ES-I3 (cell line): ENCODE data around the gene RBFOX1.

Experiments
- H3K36me3 ChIP-seq: 2 replicates; pipeline ENCODE4 v1.6.1; 2013; ENCODE audit warnings: mild to moderate bottlenecking, low read length, control low read depth, moderate library complexity; ENCODE audit not compliant: insufficient read depth
- H3K4me1 ChIP-seq: 2 replicates; pipeline ENCODE4 v1.6.1; 2013; ENCODE audit warnings: mild to moderate bottlenecking, control low read depth, low read length; ENCODE audit not compliant: insufficient read depth
- H3K9ac ChIP-seq: 2 replicates; pipeline ENCODE4 v1.6.1; 2013; ENCODE audit warnings: low read depth, mild to moderate bottlenecking, low read length, moderate library complexity
- H3K9me3 ChIP-seq: 2 replicates; pipeline ENCODE4 v1.6.1; 2013; ENCODE audit warnings: mild to moderate bottlenecking, low read length, moderate library complexity; ENCODE audit not compliant: control insufficient read depth, insufficient read depth

RBFOX1 gene

GRCh38 chr16:7596308-7596707, 263.7 kb downstream of the RBFOX1 start:
- no peaks in the 10 kb centered on the region for H3K9me3 ChIP-seq
- H3K36me3 ChIP-seq: no peaks in the 10 kb centered on the region
- no peaks in the 10 kb centered on the region for H3K4me1 ChIP-seq
- H3K9ac ChIP-seq: no peak overlapping the region

DNA sequence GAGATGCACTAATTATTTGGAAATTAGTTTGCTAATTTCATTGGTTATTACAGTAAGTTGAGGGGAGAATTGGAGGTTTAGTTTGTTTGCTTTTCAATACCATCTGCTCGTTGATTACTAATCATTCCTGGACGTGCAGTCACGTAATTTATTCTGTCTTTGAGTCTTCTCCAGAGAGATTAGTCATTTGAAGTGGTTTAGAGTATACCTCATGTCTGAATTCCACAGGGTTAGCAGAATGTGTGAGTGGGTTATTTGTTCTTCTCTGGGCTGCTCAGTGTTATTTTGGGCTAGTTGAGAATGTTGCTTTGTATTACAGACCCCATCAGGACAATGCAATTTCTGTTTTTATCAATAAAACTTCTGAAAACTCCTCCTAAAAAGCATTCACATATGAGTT, 265.0 kb downstream of the RBFOX1 start:
- Histone ChIP-seq H3K9ac (no peak overlapping the region), H3K9me3 (no peaks in the 10 kb centered on the region)

GRCh38 chr16:7601100-7601499, 268.5 kb downstream of the RBFOX1 start:
- no peaks in the 10 kb centered on the region for H3K36me3 ChIP-seq
- no peaks in the 10 kb centered on the region for H3K9me3 ChIP-seq
- peaks cover 10% of the 10 kb centered on the region for H3K4me1 ChIP-seq
- no peak overlapping the region for H3K9ac ChIP-seq

More for the DNA sequence above, 265.0 kb downstream of the RBFOX1 start:
- Histone ChIP-seq H3K36me3 (no peaks in the 10 kb centered on the region), H3K4me1 (peaks cover 10% of the 10 kb centered on the region)

DNA sequence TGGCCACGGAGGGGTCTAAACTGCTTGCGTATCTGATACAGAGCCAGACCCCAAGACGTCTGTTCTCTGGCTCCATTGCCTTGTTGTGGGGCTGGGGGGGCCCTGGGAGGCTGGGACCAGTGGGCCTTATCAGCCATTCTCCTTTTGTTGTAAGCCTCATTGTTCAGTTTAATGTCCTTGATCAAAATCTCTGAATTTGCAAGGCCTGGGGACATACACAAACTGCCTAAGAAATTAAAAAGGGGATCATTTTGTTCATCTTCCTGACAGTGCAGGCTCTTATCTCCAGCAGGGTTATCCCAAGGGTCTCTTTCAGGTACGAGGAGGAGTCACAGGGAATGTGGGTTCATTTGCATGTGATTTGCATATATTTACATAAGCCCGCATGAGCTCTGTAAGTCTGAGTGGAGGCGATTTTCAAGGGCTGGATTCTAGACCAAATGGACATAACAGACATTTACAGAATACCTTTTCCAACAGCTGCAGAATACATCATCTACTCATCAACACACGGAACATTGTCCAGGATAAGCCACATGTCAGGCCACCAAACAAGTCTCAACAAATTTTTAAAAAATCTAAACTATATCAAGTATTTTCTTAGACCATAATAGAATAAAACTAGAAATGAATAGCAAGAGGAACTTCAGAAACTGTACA, 269.8 kb downstream of the RBFOX1 start:
- H3K9me3 ChIP-seq: no peaks in the 10 kb centered on the region
- H3K36me3 ChIP-seq: no peaks in the 10 kb centered on the region
- no peak overlapping the region for H3K9ac ChIP-seq
- peaks cover 10% of the 10 kb centered on the region for H3K4me1 ChIP-seq

- Histone ChIP-seq H3K36me3 (no peaks in the 10 kb centered on the region), H3K9me3 (no peaks in the 10 kb centered on the region), H3K9ac (no peak overlapping the region), H3K4me1 (peaks cover 10% of the 10 kb centered on the region)
These were observed 273.2 kb downstream of the RBFOX1 start for GRCh38 chr16:7605812-7606211.

DNA sequence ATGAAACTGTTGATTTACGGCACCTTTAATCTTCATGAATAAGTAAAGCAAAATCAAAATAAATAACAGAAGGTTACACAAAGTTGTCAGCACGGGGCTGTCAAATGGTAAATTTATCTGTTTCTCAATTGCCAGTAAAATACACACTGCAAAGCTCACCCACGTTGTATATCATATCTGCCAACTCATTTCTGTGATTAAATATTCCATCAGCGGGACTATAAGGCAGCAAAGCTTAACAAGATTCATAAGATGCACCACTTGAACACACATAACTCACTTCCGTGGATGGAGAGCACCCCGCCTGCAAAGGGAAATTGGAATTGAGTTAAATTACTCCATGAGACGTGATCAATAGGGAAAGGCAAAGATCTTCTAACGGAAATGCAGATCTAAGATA, 280.0 kb downstream of the RBFOX1 start:
- Histone ChIP-seq H3K4me1 (no peaks in the 10 kb centered on the region), H3K36me3 (no peaks in the 10 kb centered on the region), H3K9me3 (peaks cover 6% of the 10 kb centered on the region), H3K9ac (no peak overlapping the region)

DNA sequence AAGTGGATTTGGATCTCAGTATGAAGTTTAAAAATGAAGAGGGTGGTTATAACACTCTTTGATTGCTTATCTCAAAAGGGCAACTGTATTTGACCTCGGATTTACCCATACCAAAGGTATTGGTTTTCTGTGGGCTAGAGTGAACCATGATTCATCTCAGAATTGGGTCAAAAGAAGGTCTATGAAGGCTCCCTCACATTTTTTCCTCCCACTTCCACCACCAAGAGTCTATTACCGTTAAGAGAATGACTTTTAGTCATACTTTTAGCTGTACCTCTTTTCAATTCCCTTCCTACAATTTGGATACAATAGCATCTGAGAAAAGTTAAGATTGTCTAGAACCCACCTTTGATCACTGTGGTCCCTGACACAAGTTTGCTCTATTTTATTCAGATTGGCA, 280.9 kb downstream of the RBFOX1 start:
- H3K4me1 ChIP-seq: no peaks in the 10 kb centered on the region
- H3K9me3 ChIP-seq: peaks cover 6% of the 10 kb centered on the region
- no peak overlapping the region for H3K9ac ChIP-seq

DNA sequence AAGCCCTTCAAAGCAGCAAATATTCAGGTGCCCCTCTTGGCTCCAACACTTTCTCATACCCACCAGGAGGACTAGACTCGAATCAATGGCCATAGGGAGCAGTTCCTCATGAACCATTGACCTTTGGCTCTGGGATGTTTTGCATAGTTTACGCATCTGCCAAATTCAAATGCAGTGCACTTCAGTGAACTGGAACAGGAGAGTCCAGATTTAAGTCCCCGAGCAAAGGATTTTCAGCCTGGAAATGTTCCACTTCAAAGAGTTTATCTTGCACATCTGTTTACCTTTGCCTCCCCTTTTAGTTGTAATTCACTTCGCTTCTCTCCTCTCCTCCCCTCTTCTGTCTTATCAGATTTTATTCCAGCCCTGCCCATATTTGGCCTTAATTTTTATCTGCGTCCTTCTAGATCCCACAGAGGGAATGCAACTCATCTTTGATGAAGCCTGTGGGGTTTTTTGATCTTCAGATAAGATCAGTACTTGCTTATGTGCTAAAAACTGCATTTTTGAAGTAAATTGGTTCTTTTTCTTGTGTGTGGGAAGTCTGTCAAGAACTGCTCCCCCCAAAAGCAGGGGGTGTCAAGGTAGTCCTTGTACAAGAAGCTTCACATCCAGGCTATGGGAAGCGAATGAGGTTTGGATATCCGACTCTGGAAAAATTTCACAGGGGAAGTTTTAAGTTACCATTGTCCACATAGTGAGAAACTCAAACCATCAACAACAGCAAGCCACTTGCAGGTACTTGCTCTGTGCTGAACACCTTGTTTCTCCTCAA, 281.6 kb downstream of the RBFOX1 start:
- Histone ChIP-seq H3K9me3 (peaks cover 6% of the 10 kb centered on the region), H3K4me1 (no peaks in the 10 kb centered on the region), H3K9ac (no peak overlapping the region), H3K36me3 (no peaks in the 10 kb centered on the region)

More for the DNA sequence above, 280.9 kb downstream of the RBFOX1 start:
- no peaks in the 10 kb centered on the region for H3K36me3 ChIP-seq

DNA sequence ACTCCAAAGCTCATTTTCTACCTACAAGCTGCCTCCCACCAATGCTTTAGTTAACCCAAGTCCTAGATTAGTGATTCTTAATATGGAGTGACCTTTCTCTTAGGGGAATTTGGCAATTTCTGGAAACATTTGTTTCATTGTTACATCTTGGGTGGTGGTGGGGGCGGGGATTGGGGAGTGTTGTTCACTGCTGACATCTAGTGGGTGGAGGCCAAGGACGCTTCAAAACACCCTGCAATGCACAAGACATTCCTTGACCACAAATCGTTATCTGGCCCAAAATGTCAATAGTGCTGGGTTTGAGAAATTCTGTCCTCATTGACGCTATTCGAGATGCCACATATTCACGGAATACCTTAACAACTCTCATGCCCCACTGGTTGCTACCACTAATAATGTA, 282.9 kb downstream of the RBFOX1 start:
- Histone ChIP-seq H3K36me3 (no peaks in the 10 kb centered on the region), H3K9ac (no peak overlapping the region), H3K4me1 (no peaks in the 10 kb centered on the region), H3K9me3 (peaks cover 6% of the 10 kb centered on the region)

DNA sequence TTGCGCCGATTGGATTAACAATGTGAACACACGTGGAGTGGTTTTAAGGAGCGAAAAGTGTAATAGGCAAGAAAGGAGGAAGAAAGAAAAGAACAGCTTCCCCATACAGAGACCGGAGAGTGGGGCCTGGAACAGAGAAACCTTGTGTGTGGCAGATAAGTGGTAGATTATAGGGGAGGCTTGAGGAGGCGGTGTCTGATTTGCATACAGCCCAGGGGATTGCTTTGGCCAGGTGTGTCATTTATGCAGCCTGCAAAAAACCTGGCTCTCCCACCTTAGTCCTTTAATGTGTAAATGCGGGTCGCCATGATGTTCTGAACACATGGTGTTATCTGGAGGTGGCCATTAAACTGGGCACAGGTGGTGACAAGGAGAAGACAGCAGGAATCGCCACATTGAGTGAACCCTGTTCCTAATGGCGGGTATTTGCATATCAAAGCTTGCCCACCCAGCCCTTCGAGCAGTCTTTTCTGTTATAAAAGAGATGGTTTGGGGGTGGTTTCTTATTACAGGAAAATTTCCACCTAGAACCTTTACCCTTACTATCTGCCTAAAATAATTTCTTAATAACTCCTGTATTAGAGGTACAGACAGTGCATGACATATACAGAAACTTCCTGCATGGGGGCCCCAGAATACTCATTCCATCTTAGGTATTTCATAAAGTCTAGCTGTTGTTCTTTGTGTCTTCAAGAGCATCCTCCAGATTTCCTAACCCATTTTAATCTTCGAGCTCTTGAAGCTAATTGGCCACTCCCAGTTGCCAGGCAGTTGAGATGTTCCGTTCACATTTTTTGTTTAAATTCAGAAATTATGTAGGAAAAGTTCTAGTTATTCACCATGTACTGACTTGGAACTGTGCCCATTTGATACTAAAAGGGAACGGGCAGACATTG, 292.5 kb downstream of the RBFOX1 start:
- H3K4me1 ChIP-seq: 0 out of 2 replicates have a peak, but pooled peaks cover 5% of the 10 kb centered on the region
- no peaks in the 10 kb centered on the region for H3K9me3 ChIP-seq
- H3K9ac ChIP-seq: no peak overlapping the region
- no peaks in the 10 kb centered on the region for H3K36me3 ChIP-seq

GRCh38 chr16:7628981-7629380, 296.3 kb downstream of the RBFOX1 start:
- Histone ChIP-seq H3K9ac (no peak overlapping the region), H3K36me3 (no peaks in the 10 kb centered on the region), H3K9me3 (no peaks in the 10 kb centered on the region), H3K4me1 (peaks cover 10% of the 10 kb centered on the region)

GRCh38 chr16:7629571-7629970, 296.9 kb downstream of the RBFOX1 start:
- Histone ChIP-seq H3K9ac (no peak overlapping the region), H3K9me3 (no peaks in the 10 kb centered on the region), H3K36me3 (no peaks in the 10 kb centered on the region), H3K4me1 (peaks cover 15% of the 10 kb centered on the region)

DNA sequence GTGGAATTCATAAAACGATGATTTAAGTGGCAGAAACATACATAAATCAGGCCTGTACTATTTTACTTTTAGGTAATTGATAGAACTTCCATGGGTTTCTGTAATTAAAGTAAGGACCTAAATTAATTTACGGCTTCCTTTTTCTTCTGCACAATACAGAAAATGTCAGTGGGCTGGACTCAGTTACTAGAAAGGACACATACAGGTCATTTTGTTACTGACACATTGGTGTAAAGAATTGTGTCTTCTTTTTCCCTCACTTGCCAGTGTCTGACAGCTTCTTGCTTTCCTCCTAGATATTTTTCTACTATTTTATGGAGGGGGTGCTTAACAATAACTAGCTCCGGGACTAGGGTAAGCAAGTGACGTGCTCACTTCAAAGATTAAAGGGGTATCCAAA, 304.8 kb downstream of the RBFOX1 start:
- H3K9ac ChIP-seq: no peak overlapping the region
- H3K36me3 ChIP-seq: no peaks in the 10 kb centered on the region
- H3K9me3 ChIP-seq: no peaks in the 10 kb centered on the region; the same call in 1 of the 2 replicates
- H3K4me1 ChIP-seq: peaks cover 12% of the 10 kb centered on the region

DNA sequence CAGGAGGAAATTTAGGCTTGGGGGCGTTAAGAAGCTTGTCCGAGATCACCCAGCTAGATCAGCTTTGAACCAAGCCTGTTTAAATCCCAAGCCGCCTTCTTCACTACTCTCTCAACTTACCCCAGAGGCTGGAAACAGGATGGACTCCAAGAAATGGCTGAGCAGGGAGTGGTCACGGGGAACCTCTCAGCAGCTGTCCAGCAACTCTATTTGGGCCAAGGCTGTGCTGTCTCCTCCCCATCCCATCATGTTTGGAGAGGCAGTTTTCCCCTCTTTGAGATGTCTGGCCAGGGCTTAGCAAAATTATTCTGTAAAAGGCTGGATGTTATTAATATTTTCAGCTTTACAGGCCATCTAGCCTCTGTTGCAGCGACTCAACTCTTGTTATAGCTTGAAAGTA, 305.7 kb downstream of the RBFOX1 start:
- Histone ChIP-seq H3K36me3 (no peaks in the 10 kb centered on the region), H3K9me3 (no peaks in the 10 kb centered on the region; the same call in 1 of the 2 replicates), H3K9ac (no peak overlapping the region), H3K4me1 (peaks cover 12% of the 10 kb centered on the region)
